G401.6 (cell line): ENCODE measurements around the gene SNAI1.
A peak's percentile ranks its signal among the peaks of the same experiment; 100 is the strongest.
"Not testable (repeated sequence)": the region's sequence is repeated elsewhere in the genome, so short reads cannot be mapped to it uniquely, and the experiment has no call there.

Source experiments
- FAIRE-seq: peaks from 2 replicates; lab custom pipeline; 2012; peaks lifted over from hg19 to GRCh38; lab: Jason Lieb, UNC

Gene SNAI1

GRCh38 chr20:49964964-49965780 lies 17.6 kb upstream of the SNAI1 start:
- peak; percentile 61 for FAIRE-seq

- FAIRE-seq = no peak
Measured at GRCh38 chr20:49965781-49966305, 16.9 kb upstream of the SNAI1 start.

- FAIRE-seq = no peak
Measured at GRCh38 chr20:49966861-49967260, 15.9 kb upstream of the SNAI1 start.

- no peak for FAIRE-seq
Measured at GRCh38 chr20:49969234-49969633, 13.5 kb upstream of the SNAI1 start.

GRCh38 chr20:49969946-49970345 lies 12.8 kb upstream of the SNAI1 start:
- FAIRE-seq = no peak

GRCh38 chr20:49970498-49970897 lies 12.3 kb upstream of the SNAI1 start:
- FAIRE-seq = no peak

- FAIRE-seq = no peak
Measured at GRCh38 chr20:49973981-49974380, 8.8 kb upstream of the SNAI1 start.

GRCh38 chr20:49976542-49976941 lies 6.2 kb upstream of the SNAI1 start:
- FAIRE-seq = no peak

GRCh38 chr20:49977740-49978139 lies 5.0 kb upstream of the SNAI1 start:
- not testable (repeated sequence) for FAIRE-seq

- FAIRE-seq = no peak
Measured at GRCh38 chr20:49978685-49979029, 4.1 kb upstream of the SNAI1 start.

- no peak for FAIRE-seq
Measured at GRCh38 chr20:49979030-49979832, 3.5 kb upstream of the SNAI1 start.

GRCh38 chr20:49980140-49981008 lies 2.4 kb upstream of the SNAI1 start:
- FAIRE-seq = no peak

GRCh38 chr20:49981218-49982071 lies 1.3 kb upstream of the SNAI1 start:
- no peak for FAIRE-seq

- FAIRE-seq = no peak
Measured at GRCh38 chr20:49982072-49982345, 771 bp upstream of the SNAI1 start.

GRCh38 chr20:49983123-49983847 lies 505 bp downstream of the SNAI1 start:
- no peak for FAIRE-seq

GRCh38 chr20:49983848-49984408 lies 1.1 kb downstream of the SNAI1 start:
- FAIRE-seq = no peak

GRCh38 chr20:49984426-49985153 lies 1.8 kb downstream of the SNAI1 start:
- FAIRE-seq = no peak

GRCh38 chr20:49985157-49985556 lies 2.4 kb downstream of the SNAI1 start:
- no peak for FAIRE-seq

- FAIRE-seq = no peak
Measured at GRCh38 chr20:49985617-49986016, 2.8 kb downstream of the SNAI1 start.

GRCh38 chr20:49986049-49986448 lies 3.3 kb downstream of the SNAI1 start:
- no peak for FAIRE-seq
